A549 treated with DMSO at 1 μM for 4 hours (cell line): Measurements from ENCODE around the gene EFCAB5. TPM values are rescaled to one million over a fixed set of nuclear protein-coding genes. Genes with fewer than 3 reads are reported as not detected.

Experiments
- total RNA-seq: library from RNA; stranded (reverse); fragments of 200-300 nt; extraction: Qiagen RNA extraction; gene quantifications from 5 replicates; pipeline ENCODE4 v1.2.3, GENCODE V29; 2022; ENCODE audit warnings: low read depth

The EFCAB5 gene
- total RNA-seq = 0.24 to 0.70 TPM (median 0.41 TPM) in 4 of 5 replicates, not detected in the other

DNA sequence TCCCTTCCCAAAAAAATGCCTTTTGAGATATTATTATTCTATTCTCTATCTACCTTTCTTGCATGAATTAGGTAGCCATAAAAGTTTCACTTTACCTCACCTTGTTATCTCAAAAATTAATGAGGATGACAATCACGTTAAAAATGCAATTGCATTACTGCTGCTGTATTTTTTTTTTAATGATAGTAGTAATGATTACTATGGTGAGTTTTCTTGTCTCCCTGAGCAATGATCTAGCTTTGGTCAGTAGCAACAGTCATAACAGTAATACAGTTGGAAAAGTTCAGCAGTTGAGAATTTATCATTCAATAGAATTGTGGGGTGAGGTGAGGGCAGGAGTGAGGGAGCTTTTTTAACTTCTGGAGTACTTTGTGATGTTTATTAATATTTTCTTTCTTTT lies at the start of gene EFCAB5:
EFCAB5 (plus strand) TSS at position 301 of the 400 bp plus-strand sequence. CDS start 163 bp downstream, outside the sequence.

DNA sequence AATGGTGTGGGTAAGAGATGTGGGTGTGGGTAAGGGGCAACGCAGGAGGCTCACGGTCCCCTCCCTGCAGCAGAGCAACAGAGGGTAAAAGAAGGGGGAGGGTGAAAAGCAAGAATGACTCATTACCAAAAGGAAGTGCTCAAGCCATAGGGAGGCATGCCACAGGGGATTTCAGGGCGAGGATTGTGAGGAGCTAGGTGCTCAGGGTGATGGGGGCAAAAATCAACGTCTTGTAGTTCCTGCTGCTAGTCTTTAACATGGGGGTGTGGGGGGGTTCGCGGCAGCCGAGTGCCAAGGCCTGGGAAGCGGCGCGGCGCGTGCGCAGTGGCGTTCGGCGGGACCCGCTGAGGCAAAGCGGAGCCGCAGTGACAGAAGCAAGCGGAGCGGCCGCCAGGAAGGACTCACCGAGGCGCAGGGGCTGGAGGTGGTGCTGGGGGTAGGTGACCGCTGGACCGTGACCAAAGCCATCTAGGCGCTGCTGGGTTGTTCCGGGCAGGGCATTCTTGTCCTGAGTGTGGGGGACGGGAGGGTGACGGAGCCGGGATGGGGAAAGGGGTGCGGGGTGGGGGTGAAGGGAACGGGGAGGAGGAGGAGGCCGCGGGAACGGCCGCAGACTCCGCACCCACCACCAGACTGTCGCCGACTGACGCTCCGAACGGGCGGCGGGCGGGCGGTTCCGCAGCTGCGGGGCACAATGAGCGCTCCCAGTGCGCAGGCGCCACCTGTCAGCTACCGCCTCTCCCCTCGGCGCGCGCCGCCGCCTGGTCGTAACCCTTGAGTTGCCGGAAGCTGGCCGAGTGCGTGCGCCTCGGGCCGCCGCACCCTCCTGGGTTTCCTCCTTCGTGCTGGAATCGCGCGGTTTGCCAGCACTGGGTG lies 11.7 kb upstream of the EFCAB5 start, which contains the start of gene SSH2:
SSH2 (minus strand) TSS at position 696 of the 876 bp plus-strand sequence; CDS start at position 468, 228 bp downstream.

DNA sequence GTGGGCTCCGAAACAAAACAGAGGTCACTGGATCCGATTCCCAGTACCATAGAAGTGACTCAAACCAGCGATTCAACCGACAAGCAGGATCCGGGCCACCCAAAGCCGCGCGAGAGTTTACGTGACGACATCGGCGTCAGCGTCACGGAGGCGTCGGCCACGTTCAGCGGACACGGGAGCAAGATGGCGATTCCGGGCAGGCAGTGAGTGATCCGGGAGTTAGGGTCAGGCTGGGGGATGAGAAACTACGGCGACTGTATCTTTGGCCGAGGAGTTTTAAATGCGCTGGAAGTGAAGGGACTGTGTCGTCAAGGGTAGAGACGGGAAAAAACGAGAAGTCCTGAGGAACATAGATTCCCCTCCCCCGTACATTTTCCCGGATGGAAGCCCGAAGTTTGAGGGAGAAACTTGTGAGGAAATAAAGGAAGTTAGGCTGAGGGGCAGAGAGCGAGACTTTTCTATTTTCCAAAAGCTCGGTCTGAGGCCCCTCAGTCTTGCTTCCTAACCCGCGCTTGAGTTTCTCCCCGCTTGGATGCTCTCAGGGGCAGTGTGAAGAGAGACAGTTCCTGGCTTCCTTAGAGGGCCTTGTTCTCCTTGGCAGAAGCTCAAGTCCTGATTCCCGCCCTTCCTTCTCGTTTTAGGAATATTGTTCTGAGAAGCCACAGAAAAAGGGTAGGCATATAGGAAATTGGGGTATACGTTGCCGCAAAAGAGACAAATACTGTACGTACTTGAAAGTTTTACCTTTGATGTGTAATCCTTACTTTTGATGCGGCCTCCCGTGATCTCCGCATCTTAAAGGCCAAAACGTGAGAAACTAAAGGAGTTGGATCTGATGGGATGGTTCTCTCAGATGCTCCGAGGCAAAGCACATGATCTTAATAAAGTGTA lies 175.5 kb downstream of the EFCAB5 start, which contains the start of gene NSRP1:
NSRP1 (plus strand) TSS at position 156 of the 891 bp plus-strand sequence; CDS start at position 184, 28 bp downstream.

Other genes starting within 250 kb of the EFCAB5 start
- 30.0 to 34.2 TPM (median 32.2 TPM) in 5 replicates for gene SSH2, start 11.4 kb upstream of the EFCAB5 start, total RNA-seq
- 27.5 to 32.9 TPM (median 32.0 TPM) in 5 replicates for gene NSRP1, start 175.2 kb downstream of the EFCAB5 start, total RNA-seq